ENCODE results near the gene LRRC10. TPM values are rescaled to one million over a fixed set of nuclear protein-coding genes. Genes with fewer than 3 reads are reported as not detected.

LRRC10 gene
- total RNA-seq, 1 experiment from 2014 or later: not detected

GRCh38 chr12:69566603-69567002 is 44.1 kb downstream of the LRRC10 start:
- Mint-ChIP-seq H3K4me3 (ENCODE audit: unreplicated experiment) (no peak overlapping the region), H3K27me3 (ENCODE audit: insufficient read depth, unreplicated experiment) (no peaks in the 10 kb centered on the region), H3K36me3 (ENCODE audit: insufficient read depth, unreplicated experiment) (peaks cover 13% of the 10 kb centered on the region), H3K9me3 (ENCODE audit: unreplicated experiment) (no peaks in the 10 kb centered on the region), H3K27ac (ENCODE audit: low read depth, unreplicated experiment) (no peak overlapping the region), H3K4me1 (ENCODE audit: insufficient read depth, unreplicated experiment) (peaks cover 13% of the 10 kb centered on the region)
- ChIA-PET CTCF (interaction anchor here (0.5 to 4.4 kb wide), 7 partner anchors 14 to 410 kb away, joined by 3 to 13 read pairs (median 4); partner anchors contain the start of gene FRS2), POLR2A (interaction anchor here (0.6 to 5.5 kb wide), 6 partner anchors 11 to 1308 kb away, joined by 3 to 49 read pairs (median 4); partner anchors contain the start of gene FRS2)
- intact Hi-C loops (cut with micrococcal nuclease): loop anchor here (5.0 kb wide), 1 partner anchor 39 kb away; no protein-coding TSS in a partner anchor
- no TSS peak for BruUV-seq (replicated peaks)
- TF ChIP-seq CTCF (IDR thresholded peaks at IDR 0.05; ENCODE audit: unreplicated experiment): no peak
- no peak for DNase-seq (ENCODE audit: unreplicated experiment)

DNA sequence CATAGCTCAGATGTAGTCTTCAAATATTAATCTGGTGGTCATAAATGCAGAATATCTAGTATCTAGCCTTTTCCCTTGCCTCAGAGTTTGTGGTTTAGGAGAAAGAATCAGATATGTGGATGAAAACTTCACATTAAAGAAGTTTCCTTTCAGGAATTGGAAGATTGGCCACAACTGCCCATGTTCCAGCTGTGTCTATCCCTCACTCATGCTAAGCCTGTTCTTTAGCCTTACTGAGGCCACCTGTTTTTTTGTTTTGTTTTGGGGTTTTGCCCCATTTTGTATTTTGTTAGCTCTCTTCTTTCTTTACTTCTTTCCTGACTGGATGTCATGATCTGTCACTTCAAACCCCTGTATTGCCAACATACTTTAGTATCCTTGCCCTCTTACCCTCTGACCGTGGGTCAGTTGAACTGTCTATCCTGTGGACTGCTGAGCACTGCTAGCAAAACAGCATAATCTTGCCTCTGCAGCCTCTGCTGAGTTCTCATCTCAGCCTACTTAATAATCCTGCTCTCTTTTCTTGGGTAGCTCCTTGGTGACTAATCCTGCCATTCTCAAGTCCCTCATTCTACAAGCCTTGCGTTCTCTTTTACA is 47.4 kb downstream of the LRRC10 start:
- H3K4me3 Mint-ChIP-seq (ENCODE audit: unreplicated experiment): no peak overlapping the region
- POLR2A ChIA-PET: interaction anchor here (1.1 to 2.0 kb wide), 2 partner anchors 9 to 54 kb away, joined by 3 to 5 read pairs; no protein-coding TSS in a partner anchor
- no peaks in the 10 kb centered on the region for H3K27me3 Mint-ChIP-seq (ENCODE audit: insufficient read depth, unreplicated experiment)
- BruUV-seq (replicated peaks): no TSS peak
- DNase-seq (ENCODE audit: unreplicated experiment): no peak
- intact Hi-C loops (cut with micrococcal nuclease): no loop called here
- no peaks in the 10 kb centered on the region for H3K9me3 Mint-ChIP-seq (ENCODE audit: unreplicated experiment)
- TF ChIP-seq CTCF (IDR thresholded peaks at IDR 0.05; ENCODE audit: unreplicated experiment): no peak
- no peak overlapping the region for H3K27ac Mint-ChIP-seq (ENCODE audit: low read depth, unreplicated experiment)
- CTCF ChIA-PET: interaction anchor here (0.9 to 1.5 kb wide), 3 partner anchors 10 to 145 kb away, joined by 3 to 9 read pairs (median 4); no protein-coding TSS in a partner anchor
- H3K4me1 Mint-ChIP-seq (ENCODE audit: insufficient read depth, unreplicated experiment): no peaks in the 10 kb centered on the region
- peaks cover 4% of the 10 kb centered on the region for H3K36me3 Mint-ChIP-seq (ENCODE audit: insufficient read depth, unreplicated experiment)

Small RNAs within 50 kb of the gene (microRNA-seq; reads per million reads assigned to microRNA genes)
- gene MIR3913-1 (not detected), gene MIR3913-2 (not detected)

Other genes with a start within 250 kb of the LRRC10 start
- gene FRS2, start 140.5 kb downstream of the LRRC10 start, total RNA-seq (2022): 21.3 and 28.1 TPM in 2 replicates
- gene CCT2, start 25.4 kb downstream of the LRRC10 start, total RNA-seq (2022): 161 and 212 TPM in 2 replicates
- 0.56 TPM in 1 of 2 replicates, not detected in the other for gene BEST3, start 88.4 kb upstream of the LRRC10 start, total RNA-seq (2022)
- 21.9 and 31.5 TPM in 2 replicates for gene RAB3IP, start 128.0 kb upstream of the LRRC10 start, total RNA-seq (2022)
- not detected in 2 replicates for gene MYRFL, start 214.3 kb upstream of the LRRC10 start, total RNA-seq (2022)